ENCODE results near the gene SRXN1. TPM values are rescaled to one million over a fixed set of nuclear protein-coding genes. Genes with fewer than 3 reads are reported as not detected.

The SRXN1 gene
- total and polyA plus RNA-seq, 8 donors: 6.2 to 40.9 (median 7.6) TPM

- H3K9me3 ChIP-seq: no peaks in the 10 kb centered on the region
- intact Hi-C loops (cut with DNase I): loop anchor here in 1 of 2 donors (5.0 kb wide), 1 partner anchor 79 kb away; no protein-coding TSS in a partner anchor
- no peaks in the 10 kb centered on the region for H3K36me3 ChIP-seq
- H3K4me3 ChIP-seq: no peak overlapping the region
- ATAC-seq (no peak), DNase-seq (no peak)
- no peak for TF ChIP-seq CTCF (IDR thresholded peaks at IDR 0.05)
- peaks cover 0 to 16% of the 10 kb centered on the region in 2 donors for H3K4me1 ChIP-seq
- no peak overlapping the region for H3K27ac ChIP-seq
- H3K27me3 ChIP-seq: peaks cover 0 to 20% of the 10 kb centered on the region in 2 donors
Measured at GRCh38 chr20:641516-641875, 11.5 kb downstream of the SRXN1 start.

- H3K27me3 ChIP-seq: peaks cover 0 to 20% of the 10 kb centered on the region in 2 donors
- ATAC-seq: no peak
- intact Hi-C loops (cut with DNase I): loop anchor here in 1 of 2 donors (5.0 kb wide), 1 partner anchor 79 kb away; no protein-coding TSS in a partner anchor
Measured at GRCh38 chr20:640674-641515, 12.1 kb downstream of the SRXN1 start.

GRCh38 chr20:638579-638978 is 14.4 kb downstream of the SRXN1 start:
- no peak for ATAC-seq
- no peaks in the 10 kb centered on the region for H3K36me3 ChIP-seq
- no peak for TF ChIP-seq CTCF (IDR thresholded peaks at IDR 0.05)
- H3K27ac ChIP-seq: no peak overlapping the region
- H3K27me3 ChIP-seq: peaks cover 0 to 19% of the 10 kb centered on the region in 2 donors
- H3K9me3 ChIP-seq: no peaks in the 10 kb centered on the region
- H3K4me1 ChIP-seq: peaks cover 0 to 6% of the 10 kb centered on the region in 2 donors
- no peak for DNase-seq
- intact Hi-C loops (cut with DNase I): no loop called here
- no peak overlapping the region for H3K4me3 ChIP-seq

More at GRCh38 chr20:640674-641515, 12.1 kb downstream of the SRXN1 start:
- no peak for DNase-seq
- no peak for TF ChIP-seq CTCF (IDR thresholded peaks at IDR 0.05)
- Histone ChIP-seq H3K4me3 (no peak overlapping the region), H3K27ac (no peak overlapping the region), H3K9me3 (no peaks in the 10 kb centered on the region), H3K36me3 (no peaks in the 10 kb centered on the region), H3K4me1 (peaks cover 0 to 14% of the 10 kb centered on the region in 2 donors)

GRCh38 chr20:637559-637958 is 15.4 kb downstream of the SRXN1 start:
- no peaks in the 10 kb centered on the region for H3K9me3 ChIP-seq
- H3K27me3 ChIP-seq: peaks cover 0 to 10% of the 10 kb centered on the region in 2 donors
- intact Hi-C loops (cut with DNase I): no loop called here
- DNase-seq (no peak), ATAC-seq (no peak)
- H3K27ac ChIP-seq: no peak overlapping the region
- H3K4me3 ChIP-seq: no peak overlapping the region
- H3K36me3 ChIP-seq: no peaks in the 10 kb centered on the region
- TF ChIP-seq CTCF (IDR thresholded peaks at IDR 0.05): no peak
- peaks cover 0 to 3% of the 10 kb centered on the region in 2 donors for H3K4me1 ChIP-seq

GRCh38 chr20:635893-636338 is 17.1 kb downstream of the SRXN1 start:
- DNase-seq: no peak
- Histone ChIP-seq H3K27ac (no peak overlapping the region), H3K4me1 (no peaks in the 10 kb centered on the region), H3K27me3 (peaks cover 0 to 6% of the 10 kb centered on the region in 2 donors), H3K4me3 (no peak overlapping the region), H3K36me3 (no peaks in the 10 kb centered on the region), H3K9me3 (no peaks in the 10 kb centered on the region)
- no peak for ATAC-seq
- no peak for TF ChIP-seq CTCF (IDR thresholded peaks at IDR 0.05)
- intact Hi-C loops (cut with DNase I): no loop called here

Data from left lung (tissue), 10 donors.